ENCODE measurements around the gene TTC6.

Gene TTC6

GRCh38 chr14:37637341-37637740 lies 41.9 kb downstream of the TTC6 start:
- no peak for DNase-seq

GRCh38 chr14:37638599-37638998 lies 43.2 kb downstream of the TTC6 start:
- no peak for DNase-seq

- DNase-seq: no peak
Measured at GRCh38 chr14:37641117-37641516, 45.7 kb downstream of the TTC6 start.

DNA sequence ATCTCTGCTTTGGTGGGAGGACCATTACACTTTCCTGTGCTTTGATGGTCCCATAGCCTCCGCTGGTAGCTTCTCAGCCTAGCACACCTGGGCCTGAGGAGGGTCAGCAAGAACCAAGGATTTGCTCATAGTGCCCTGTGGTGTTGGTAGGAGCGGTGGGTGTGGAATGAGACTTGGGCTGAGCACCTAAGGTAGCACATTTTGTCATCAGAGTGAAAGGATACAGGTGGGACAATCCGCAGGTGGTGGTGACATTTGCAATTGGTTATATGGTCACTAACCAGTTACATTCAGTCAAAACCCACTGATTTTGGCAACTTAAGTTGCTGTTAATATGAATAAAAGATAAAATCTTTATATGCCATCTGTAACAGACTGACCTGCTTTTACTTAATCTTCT lies 46.7 kb downstream of the TTC6 start:
- DNase-seq: no peak

- DNase-seq: no peak
Measured at GRCh38 chr14:37643701-37644100, 48.3 kb downstream of the TTC6 start.
